ENCODE data around the gene DST.
"Not testable (repeated sequence)": the region's sequence is repeated elsewhere in the genome, so short reads cannot be mapped to it uniquely, and the experiment has no call there.

The DST gene

DNA sequence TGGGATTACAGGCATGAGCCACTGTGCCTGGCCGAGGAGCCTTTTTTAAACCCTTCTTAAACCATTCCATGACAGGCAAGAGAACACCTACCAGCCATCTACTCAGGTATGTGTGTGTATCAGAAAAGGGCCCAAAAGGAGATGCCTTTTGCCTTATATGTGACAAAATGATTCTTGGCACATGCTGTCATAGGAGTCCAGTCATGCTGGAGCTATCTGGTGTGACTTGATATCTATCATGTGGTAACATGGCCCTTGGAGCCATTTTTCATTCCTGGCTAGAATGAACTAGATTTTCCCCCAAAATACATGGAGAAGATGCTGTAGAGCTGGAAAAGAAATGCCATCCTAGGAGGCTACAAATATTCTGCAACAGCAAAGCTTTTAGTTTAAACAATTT is 129.1 kb downstream of the DST start:
- DNase-seq: no peak

DNA sequence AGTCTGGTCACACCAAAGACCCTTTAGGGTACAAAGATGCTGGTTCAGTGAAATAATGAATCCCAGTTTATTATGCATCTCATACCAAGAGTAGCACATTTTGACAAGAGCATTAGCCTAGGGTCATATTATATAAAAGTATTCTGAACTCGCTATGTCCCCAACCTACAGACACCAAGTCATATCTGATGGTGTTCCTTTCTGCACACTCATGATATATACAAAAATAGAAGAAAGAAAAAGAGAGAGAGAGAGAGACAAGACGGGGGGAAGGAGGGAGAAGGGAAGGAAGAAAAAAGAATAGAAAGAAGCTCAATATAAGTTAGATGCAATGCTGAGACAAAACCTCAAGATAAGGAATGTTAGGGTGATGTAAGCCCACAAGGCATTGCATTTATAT is 131.1 kb downstream of the DST start:
- DNase-seq: no peak

DNA sequence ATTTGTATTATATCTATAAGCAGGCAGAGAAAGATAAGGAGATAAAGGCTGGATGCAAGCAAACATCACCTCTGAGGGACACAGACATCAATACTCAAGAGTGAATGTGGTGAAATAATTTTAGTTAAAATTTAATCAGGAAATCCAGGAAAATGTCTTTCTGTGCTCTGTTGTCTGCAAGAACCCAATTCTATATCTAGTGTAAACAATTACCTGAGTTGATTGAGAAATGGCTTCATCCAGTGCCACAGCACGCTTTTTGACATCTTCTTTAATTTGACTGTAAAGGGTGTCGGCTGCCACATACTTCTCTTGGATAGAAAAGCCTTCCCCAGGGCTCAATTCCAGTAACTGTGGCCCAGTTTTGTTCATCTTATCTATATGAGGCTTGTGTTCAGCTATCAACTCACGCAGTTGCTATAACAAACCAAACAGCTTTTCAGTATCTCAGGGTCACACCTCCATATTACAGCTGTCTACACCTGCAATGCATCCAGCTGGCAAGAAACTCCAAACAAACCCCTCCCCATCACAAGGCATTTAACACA is 131.6 kb downstream of the DST start:
- DNase-seq: peak; percentile 24

DNA sequence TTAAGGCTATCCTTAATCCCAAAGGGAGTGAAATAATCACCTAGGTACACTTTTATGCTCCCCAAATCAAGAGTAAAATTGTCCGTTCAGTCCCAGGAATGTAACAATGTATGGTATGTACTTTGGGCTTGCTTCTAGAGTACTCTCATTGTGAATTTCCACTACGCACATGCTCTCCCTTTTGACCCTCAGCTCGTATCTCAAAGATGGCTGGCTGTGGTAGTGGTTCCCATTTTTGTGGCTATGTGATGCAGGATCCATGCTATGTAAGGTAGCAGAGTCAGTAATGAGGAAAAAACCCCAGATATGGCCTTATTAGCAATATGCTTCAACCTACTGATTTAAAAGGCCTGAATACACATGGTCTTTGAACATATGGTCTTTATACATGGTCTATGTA is 133.7 kb downstream of the DST start:
- DNase-seq: no peak

DNA sequence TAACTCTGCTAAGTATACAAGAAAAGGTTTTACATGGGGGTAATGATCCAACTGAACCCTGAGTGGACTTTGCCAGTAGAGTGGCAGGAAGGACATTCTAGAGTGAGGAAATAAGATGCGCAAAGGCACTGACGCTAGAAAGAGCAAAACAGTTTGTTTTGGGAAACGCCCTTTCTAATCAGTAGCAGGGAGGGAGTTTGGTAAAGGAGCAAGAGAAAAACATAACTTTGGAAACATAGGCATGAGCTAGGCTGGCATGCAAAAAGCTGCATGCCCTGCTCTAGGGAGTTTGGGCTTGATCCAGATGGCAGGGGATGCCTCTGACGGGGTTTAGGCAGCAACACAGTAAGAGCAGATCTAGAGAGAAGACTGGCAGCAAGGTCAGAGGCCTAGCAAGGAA is 135.2 kb downstream of the DST start:
- no peak for DNase-seq

DNA sequence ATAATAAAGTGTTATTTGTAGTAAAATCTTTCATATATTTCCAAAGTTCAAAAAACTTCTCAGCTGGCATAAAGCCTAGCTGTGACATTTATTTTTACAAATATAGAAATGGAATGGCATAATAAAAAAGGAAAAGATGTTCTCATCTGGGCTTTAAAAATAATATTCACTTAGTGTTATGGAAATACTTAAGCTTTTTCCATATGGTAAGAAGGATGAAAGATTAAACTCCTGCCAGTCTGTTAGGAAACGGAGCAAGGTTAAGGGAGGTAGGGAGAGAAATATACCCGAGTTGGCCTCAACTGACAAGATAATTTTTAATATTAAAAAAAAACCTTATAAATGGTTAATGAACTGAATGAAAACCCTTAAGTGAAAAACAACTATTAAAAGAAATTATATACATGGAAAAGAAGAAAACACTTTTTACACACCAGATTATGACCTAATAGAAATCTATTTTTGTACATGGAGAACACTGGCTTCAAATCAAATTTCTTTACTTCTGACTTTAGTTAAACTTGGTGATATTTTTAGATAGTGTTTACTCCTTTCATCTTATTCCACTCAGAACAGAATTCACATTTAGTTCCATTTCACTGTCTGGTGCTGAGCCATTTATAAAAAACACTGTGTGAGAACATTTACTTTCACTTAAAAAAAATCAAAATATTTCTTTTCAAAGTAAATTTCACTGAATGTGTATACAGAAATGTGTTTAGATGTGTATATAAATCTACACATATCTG is 137.0 kb downstream of the DST start:
- no peak for DNase-seq

DNA sequence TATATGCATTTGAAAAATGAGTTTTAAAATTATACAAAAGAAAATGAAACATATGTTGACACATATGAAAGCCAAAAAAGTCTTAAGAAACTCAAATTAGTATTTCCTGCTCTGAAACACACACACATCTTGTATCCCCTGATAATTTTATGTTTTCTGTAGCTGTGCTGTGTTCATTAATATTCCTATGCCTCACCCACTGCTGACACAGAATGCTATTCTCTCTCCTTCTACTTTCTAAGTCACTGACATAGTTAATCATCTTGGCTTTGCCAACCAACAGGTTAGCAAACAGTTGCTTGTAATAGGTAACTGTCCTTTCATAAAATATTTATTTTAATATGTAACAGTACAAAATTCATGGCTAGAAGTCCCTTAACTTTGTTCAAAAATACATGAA is 140.7 kb downstream of the DST start:
- no peak for DNase-seq

DNA sequence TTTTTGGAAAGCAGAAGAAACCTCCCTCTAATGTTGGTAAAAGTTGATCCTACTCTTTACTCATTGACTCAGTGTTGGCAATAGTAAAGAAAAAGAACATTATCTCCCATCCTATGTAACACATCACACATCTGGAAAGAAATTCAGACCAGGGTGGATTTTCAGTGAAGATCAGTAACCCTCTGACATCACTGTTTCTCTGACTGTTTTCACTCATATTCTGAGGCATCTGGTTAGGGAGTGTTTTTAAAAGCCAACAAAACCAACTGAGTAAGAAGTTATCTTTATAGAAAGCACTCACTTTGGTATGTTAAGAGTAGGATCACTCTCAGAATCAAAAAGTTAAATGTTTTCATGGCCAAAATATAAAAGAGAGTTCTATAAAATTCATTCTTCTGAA is 143.6 kb downstream of the DST start:
- no peak for DNase-seq

DNA sequence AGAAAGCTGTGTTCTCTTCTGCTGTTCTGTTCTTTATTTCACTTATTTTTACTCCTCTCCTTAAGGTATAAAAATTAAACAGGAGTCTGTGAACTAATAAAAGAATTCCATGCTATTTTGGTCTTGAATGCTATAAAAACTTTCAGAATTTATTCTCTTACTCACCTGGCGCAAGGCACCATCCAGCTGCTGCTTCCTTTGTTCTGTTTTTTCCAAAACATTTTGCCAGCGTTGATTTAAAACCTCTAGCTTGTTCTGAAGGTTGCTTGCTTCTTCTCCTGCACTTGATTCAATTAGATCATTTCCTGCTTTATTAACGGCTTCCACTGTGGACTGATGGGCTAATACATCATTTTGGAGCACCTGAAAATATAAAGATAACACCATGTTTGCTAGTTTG is 145.0 kb downstream of the DST start:
- DNase-seq: no peak

DNA sequence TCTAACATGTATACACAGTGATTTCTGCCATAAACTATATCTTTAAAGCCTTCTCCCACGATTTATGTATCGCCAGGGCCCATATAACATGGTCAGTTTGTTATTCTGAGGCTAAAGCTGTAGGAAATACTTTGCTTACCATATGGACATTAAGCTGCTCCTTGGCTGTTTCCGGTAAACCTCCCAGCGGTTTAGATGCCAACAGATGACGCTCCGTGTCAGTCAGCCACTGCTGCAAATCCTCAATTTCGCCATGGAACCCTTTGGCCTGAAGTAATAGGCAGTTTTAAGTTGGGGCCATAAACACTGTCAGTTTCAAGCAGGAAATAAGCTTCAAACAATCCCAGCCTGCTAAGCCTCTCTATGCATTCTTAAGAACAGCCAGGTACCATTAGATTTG is 145.4 kb downstream of the DST start:
- DNase-seq: no peak

DNA sequence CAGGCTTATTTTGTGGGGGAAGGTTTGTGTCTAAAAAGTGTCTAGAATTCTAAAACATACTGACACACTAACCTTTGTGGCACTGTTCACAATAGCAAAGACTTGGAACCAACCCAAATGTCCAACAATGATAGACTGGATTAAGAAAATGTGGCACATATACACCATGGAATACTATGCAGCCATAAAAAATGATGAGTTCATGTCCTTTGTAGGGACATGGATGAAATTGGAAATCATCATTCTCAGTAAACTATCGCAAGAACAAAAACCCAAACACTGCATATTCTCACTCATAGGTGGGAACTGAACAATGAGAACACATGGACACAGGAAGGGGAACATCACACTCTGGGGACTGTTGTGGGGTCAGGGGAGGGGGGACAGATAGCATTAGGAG is 146.0 kb downstream of the DST start:
- not testable (repeated sequence) for DNase-seq

DNA sequence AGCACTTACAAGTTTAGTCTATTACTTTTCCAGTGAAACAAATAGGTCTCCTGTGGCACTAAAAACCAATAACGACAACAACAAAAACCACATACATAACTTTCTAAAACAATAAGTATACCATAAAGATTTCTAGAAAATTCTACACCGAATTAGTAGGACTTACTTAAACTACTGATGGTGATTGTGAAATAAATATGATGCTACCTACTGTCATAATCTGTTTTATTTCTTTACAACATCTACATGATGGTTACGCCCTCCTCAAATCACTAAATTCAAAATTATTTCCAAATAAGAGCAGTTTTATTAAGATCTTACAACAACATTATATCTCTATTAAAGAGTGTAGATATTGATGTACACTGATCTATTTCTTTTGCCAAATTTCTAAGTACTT is 147.0 kb downstream of the DST start:
- DNase-seq: no peak

DNA sequence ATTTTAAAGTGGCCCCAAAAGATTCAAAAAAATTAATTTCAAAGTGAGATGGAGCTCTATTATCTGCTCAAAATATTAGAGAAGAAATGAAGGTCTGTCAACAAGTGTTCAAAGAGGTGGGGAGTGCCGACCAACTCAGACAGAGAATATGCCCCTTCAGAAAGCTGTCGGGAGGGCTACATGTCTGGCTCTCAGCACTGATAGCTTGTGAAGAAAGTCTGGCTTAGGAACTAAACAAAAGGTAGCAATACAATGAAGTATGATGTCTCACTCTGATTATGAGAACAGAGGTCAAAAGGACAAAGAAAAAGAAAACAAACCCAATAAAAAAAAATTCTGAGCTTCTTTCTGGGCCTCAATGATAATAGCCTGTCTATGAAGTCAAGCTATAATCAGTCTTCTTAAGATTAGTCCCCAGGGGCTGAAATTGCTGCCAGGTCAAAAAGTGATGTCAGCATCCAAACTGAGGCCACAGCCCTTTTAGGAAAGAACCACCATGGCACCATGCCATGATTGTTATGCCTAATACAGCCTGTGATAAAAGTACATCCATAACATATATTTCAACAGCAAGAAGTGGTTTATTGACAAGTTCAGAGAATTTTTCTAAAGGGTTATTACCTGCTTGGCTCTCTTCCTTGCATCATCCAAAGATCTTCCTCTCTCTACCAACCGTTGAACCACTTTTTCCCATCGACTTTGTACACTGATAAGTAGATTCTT is 150.9 kb downstream of the DST start:
- no peak for DNase-seq

DNA sequence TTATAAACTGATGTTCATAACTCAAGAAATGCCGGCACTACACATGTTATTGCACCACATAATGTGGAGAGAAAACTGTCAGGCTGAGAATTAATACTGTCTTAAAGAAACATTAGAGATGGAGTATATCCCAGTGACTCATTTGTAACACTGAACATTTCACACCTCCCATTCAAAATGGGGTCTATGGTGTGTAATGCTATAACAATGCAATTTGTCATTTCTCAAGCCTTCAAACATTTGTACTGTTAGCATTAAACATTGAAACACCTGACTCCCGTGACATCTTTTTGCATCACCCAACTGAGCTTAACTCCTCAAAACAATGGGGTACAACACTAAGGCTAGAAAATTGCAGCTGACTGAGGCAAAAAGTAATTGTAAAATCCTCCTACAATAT is 151.7 kb downstream of the DST start:
- no peak for DNase-seq

DNA sequence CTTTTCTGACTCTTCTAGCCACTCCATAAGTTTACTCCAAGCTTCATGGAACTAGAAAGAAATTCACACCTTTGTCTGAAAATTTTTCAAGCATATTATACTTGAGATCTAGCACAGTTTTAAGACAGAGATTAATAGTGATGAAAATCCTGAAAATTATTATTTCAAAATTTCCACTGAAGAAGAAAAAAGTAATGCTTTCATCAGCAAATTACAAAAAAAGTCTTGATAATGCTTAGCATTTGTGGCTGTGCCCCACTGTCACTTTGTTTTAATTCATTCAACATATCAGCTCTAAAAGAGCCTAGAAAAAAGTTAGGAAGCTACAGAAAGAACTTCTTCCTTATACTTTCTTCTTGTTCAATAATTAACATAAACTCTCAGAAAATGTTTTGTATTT is 153.1 kb downstream of the DST start:
- DNase-seq: no peak

DNA sequence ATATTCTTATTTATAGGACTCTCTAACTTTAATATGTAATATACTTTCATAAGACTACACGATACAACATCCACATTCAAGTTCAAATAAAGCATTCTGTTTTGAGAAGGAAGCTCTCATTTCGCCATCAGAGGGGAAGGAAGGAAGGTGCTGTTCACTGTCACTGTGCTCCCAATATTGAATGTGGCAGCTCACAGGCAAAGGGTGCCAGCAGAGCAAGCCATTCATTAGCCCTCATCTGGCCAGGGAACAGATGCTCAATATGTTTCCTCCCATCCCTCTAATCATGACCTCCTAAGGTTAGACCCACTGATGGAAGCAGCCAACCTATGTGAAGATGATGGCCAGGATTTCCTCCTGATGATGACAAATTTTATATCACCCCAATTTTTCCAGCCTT is 154.4 kb downstream of the DST start:
- DNase-seq: no peak

DNA sequence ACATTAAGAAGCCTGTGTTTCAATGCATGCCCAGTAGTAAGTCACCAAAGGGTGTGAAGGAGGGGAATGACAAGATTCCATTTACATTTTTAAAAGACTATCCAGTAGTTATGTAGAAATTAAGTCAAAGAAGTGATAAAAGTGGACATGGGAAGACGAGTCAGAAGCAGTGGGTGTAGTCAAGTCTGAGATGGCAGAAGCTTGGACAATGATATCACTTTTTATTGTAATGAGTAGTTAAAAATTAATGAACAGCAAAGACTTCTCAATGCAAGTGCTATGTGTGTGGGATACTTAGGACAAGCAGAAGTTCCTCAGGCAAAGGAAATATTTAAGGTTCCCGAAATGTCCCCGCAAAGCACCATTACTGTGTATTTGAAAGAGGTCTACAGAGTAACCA is 156.0 kb downstream of the DST start:
- DNase-seq: no peak

DNA sequence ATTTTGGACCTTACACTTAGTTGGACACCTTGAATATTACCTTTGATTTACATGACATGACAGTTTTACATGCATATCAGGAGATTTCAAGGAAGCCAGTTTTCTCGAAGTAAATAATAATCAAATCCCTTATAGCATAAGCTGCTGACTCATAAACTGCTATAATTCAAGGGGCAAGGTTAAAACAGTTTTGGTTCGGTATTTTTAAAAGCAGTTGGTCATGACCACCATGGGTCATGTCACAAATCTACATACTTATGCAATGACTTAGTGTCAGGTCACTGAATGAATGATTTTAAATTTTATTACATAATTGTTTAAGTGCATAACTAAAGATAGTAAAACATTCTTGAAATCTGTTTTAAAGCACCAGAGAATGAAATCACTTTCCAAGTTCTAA is 158.0 kb downstream of the DST start:
- no peak for DNase-seq

DNA sequence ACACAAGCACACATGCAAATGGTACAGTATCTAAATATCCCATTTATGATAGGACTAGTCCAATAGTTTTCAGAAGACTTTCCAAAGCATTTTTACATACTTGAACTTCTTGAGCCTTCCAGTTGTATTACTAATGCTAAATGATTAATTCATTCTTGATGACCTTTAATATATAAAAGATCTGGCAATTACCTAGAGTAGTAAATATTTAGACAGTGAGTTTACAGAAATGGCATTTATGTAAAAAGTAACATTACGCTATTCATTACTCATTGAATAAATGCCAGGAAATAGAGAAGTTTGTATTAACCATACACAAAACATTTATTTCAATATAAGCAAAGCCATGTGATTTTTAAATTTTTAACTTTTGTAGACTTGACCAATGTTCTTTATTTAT is 158.8 kb downstream of the DST start:
- DNase-seq: no peak

DNA sequence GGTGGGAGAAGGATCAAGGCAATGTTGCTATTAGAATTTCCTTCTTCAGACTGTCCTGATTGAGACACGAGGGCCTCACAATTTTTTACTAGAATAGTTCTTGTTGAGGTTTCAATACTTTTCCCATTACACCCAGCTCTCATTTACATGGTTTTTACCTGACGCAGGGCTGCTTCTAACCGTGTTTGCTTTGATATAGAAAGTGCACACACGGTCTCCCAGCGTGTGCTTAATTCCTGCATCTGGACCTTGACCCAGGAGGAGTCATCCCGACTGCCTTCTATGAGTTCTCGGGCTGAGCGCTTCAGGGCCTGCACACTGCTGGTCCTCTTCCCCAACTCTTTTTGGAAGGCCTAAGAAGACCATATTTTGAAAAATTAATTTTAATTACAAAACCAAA is 160.2 kb downstream of the DST start:
- DNase-seq: no peak

DNA sequence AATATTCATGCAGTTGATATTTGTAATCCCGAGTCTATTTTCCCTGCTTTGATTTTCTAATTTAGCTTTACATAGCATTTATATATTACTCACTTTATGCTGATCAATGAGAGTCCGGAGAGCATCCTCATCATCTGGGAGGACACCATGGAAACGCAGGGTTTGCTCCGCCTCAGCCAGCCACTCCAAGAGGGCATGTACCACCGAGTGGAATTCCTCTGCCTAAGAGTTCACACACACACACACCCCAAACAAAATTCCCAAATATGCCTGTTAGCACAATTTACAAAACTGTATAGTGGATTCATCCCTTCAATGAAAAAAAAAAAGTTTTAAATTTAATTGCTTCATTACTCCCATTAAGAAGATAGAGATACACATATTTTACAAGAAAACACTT is 160.7 kb downstream of the DST start:
- no peak for DNase-seq

DNA sequence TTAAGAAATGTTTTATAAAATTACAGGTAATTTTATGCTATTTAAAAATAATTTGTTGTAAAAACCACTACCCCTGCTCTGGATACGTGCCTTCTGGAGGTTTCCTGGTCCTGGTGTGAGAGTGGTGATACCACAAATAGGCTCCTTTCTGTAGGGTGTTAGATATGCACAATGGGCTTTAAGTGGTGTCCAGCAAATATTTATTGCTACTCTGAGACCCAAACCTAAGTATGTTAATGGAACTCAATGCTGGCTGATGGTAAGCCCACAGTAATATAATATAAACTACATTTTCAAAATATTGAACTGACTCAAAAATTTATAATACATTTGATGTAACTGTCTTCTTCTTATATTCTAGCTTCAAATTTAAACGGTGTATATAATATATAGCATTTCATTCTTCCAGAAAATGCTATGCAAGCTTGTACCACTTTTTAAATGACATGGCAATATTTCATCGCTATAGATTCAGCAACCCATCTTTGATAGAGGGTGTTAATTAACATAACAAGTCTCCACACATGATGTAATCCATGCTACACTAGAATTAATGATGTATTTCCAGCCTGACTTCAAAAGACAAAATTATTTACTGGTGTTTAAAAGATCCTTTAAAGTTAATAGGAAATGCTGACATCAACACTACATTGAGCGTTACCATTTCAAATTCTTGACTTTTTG is 161.9 kb downstream of the DST start:
- no peak for DNase-seq

DNA sequence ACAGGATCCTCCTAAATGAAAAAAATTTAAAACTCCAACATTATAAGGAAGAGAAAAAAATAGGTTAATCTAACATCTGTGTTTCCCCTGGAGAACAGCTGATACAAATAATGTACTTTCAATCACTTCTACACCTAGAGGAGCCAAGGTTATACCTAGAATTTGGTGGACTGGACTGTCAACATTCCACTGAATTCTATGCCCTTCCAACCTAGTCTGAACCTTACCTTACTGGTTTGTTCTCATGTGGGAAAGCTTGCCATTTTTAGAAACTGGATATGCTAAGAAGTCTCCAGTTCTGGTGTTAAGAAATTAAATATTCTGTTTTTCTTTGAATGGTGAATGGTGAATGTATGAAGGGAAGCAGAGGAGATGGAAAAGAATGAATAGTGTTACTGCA is 162.4 kb downstream of the DST start:
- DNase-seq: no peak

DNA sequence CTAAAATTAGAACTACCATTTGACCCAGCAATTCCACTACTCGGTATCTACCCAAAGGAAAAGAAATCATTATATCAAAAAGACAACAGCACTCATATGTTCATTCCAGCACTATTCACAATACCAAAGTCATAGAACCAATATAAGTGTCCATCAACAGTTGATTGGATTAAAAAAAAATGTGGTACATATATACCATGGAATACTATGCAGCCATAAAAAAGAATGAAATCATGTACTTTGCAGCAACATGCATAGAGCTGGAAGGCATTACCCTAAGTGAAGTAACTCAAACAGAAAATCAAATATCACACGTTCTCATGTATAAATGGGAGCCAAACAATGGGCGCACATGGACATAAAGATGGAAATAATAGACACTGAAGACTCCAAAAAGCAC is 163.3 kb downstream of the DST start:
- DNase-seq: no peak
